HG02840 (cell line): ENCODE data around the gene KLHL40.
"Not testable (repeated sequence)": the region's sequence is repeated elsewhere in the genome, so short reads cannot be mapped to it uniquely, and the experiment has no call there.

Source experiments
- ATAC-seq: cut with Tn5 transposase; IDR thresholded peaks from one replicate; pipeline ENCODE4 v1.9.1; 2021; ENCODE audit warnings: mild to moderate bottlenecking, moderate library complexity, moderate number of reproducible peaks; ENCODE audit not compliant: unreplicated experiment, low FRiP score

Gene KLHL40

DNA sequence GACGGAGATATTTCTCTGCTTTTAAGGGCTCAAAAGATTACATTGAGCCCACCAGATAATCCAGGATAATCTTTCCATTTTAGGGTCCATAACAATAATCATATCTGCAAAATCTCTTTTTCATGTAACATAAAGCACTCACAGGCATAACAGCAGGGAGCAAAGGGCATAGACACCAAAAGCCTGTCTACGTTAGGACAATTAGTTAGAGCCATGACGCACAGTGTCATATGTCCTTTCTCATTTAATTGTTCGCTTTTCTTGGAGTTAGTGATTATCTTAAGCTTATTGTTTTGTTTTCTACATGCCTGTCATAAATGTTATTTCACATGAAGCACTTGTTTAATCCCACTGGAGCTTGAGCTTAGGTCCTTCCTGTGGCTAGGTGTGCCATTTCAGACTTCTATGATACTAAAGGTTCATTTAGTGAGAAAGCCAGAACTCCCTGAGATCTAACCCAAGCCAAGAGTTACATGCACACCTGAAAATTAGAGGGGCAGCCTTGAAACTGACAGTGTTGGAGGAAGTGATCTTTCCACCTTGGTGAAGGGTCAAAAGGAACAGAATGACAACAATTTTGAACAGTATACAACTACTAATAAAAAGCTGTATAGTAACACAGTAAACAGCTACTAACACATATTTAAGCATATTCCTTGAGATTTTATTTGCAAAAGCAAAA, 29.0 kb downstream of the KLHL40 start:
- ATAC-seq = no peak

DNA sequence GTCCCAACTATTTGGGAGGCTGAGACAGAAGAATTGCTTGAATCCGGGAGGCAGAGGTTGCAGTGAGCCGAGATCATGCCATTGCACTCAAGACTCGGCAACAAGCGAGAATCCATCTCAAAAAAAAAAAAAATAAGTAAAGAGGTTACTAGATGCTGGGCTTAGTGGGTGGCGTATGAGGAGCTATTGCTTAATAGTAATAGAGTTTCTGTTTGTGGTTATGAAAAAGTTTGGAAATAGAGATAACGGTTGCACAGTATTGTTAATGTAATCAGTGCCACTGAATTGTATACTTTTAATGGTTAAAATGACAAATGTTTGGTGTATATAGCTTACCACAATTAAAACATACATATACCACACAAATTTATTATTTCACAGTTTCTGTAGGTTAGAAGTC, 32.0 kb downstream of the KLHL40 start:
- no peak for ATAC-seq

DNA sequence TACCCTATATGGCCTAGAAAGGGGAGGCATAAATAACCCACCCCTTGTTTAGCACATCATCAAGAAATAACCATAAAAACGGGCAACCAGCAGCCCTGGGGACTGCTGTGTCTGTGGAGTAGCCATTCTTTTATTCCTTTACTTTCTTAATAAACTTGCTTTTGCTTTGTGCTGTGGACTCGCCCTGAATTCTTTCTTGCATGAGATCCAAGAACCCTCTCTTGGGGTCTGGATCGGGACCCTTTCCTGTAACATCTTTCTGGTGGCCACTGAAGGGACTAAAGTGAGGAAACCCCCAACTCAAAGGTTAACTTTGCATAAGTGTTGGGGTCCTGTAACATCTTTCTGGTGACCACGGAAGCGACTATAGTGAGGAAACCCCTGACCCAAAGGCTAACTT, 33.0 kb downstream of the KLHL40 start:
- ATAC-seq = no peak

DNA sequence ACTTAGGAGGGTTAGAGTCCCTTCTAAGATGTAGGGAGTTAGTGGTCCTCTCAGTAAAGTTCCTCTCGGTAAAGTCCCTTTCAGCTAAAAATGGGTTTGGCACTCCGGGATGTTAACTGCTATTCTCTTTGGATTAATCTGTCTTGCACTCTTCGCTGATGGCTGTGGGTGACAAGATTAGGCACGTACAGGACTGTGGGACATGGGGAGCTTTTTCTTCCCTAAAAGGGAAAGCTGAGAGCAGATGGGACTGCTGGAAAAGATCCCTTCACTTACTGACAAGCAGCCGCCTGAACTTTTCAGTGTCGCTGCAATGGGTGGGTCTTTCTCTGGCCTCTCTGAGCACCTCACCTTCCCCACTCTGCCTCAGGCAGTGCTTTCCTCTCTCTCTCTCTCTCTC, 33.7 kb downstream of the KLHL40 start:
- ATAC-seq = no peak

DNA sequence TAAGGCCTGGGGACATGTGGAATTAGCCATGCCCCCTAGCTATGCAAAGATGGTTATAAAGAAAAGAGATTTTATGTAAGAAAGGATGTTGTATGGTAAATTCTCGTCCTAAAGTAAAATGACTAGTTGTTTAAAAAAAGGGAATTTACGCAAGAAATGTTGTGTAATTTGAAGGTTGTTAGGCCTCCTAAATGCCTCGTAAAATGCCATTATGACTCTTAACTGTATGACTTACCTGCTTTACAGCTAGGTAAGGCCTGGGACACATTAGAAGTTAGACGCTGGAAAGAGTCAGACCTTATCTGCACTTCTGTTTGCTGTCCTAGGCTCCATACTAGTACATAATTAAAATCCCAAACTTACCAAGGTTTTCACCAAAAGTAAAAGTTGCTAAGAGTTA, 34.8 kb downstream of the KLHL40 start:
- ATAC-seq = no peak

DNA sequence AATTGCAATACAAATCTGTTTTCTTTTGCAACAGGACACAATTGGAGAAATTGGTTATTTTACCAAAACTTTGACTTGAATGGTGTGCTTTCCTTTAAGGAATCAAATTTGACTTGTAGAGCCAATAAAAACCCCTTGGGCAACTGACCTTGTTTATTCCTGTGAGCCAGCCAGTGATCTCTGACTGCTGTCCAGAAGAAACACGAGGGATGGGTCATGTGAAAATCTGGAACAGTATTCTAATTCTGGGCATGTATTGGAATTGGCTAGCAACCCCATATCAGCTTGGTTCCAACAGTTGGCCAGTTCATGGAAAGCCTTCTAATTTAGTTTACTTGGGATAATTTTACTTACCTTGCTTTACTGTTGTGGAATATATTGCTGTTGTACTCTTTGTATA, 36.4 kb downstream of the KLHL40 start:
- no peak for ATAC-seq

- ATAC-seq = not testable (repeated sequence)
These were observed 37.1 kb downstream of the KLHL40 start for GRCh38 chr3:42722442-42722841.

- ATAC-seq = no peak
These were observed 37.9 kb downstream of the KLHL40 start for GRCh38 chr3:42723219-42723618.

- ATAC-seq = no peak
These were observed 40.1 kb downstream of the KLHL40 start for GRCh38 chr3:42725454-42725853.

- ATAC-seq = no peak
These were observed 42.7 kb downstream of the KLHL40 start for GRCh38 chr3:42728056-42728455.

DNA sequence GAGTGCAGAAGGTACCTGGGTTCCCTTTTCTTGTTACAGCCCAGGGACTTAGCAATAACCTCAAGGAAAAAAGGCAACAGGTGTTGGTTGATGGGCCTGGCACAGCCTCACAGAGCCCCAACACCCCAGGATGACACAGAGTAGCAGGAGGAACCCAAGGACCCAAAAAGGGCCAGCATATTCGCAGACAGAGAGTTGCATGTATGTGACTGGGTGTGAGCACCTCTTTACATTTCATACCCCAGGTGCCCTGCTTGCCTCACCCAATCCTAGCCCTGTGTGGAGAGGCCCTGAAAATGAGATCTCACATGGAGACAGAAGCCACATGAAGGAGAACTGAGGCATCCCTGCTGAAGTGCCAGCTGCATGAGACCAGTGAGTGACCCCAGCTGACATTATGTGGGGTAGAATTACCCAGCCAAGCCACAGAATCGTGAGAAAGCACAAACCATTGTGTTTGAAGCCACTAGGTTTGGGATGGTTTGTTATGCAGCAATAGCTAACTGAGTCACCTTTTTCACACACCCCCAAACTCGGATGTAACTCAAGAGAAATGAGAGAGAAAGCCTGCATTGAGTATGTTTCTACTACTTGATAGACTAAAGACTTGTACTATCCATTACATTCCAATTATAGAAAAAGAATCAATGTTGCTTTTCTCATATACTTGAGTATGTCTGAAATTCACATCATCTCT, 43.5 kb downstream of the KLHL40 start:
- ATAC-seq = no peak

DNA sequence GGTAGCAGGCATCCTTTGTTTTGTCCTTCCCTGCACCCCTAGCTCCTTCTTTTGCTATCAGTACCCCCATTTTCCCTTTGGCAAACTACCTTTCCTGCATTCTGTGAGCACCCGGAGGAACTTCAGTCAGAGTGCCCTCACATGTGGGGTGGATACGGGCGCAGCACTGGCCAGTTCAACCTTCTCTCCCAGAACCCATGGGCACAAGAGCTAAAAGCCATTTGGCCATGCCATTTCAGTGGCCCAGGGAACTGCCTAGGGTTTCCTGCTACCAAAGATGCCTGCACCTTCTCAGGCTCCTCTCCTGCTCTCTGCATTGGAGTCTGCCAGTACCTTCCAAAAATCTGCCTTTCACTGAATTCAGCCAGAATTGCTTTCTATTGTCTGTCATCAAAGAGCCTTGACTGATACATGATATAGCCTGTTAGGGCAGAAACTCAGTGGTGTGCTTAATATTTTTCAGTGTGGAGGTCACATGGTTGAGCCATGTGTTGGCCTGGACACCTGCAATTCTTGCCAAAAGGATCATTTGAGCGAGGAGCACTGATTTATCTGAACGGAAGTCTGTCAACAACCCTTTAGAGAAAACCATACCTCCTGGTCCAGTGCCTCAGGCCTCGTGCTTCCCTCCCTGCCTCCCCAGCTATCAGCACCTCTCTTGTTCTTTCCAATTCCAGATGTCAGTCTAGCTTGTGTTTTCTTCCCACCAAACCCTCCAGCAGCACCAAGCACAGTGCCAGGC, 44.2 kb downstream of the KLHL40 start:
- ATAC-seq = no peak

DNA sequence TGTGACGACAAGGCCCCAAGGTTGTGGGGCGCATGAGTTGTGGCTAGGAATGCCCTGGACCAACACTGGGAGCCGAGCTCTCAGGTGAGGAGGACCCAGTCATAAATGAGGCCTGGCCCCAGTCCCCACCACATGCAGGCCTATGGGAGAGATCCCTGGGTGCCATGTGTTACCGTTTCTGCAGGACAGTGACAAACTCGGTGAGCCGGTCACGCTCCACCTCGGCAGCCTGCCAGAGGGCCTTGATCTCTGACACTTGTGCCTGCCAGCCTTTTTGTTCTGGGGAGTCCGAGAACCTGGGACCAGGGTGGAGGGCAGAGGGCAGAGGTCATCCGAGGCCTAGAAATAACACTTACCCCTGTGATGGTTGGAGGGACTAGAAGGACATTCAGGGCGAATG, 45.0 kb downstream of the KLHL40 start:
- ATAC-seq = no peak

DNA sequence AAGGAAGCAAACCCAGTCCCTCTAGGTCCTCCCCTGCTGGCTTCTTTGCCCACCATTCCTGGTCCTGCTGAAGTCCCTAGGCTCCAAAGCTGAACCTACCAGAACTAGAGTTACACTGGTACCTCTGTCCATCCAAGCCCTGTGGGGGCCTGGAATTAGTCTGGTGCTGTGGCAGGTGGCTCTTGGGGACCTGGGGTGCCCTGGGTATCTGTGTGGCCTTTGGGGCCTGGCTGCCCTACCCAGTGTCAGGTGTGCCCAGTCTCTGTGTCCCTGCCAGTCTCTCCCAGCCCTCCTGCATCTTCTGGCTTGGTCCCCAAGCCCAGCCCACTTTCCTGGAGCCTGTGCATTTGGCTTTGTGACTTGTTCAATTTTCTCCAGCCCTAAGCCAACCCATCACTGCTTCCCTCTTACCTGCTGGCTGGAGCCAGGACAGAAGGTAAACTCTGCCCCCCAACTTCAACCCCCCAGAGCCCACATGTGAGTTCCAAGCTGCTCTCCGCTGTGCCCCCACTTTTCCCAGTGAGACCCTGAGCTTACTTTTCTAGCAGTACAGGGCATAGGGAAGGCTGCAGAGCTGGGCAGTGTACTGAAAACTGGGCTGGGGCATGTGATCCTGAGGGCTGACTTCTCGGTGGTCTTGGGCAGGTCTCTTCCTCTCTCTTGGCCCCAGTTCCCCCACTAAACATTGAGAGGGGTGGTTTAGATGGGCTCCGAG, 45.5 kb downstream of the KLHL40 start:
- no peak for ATAC-seq

DNA sequence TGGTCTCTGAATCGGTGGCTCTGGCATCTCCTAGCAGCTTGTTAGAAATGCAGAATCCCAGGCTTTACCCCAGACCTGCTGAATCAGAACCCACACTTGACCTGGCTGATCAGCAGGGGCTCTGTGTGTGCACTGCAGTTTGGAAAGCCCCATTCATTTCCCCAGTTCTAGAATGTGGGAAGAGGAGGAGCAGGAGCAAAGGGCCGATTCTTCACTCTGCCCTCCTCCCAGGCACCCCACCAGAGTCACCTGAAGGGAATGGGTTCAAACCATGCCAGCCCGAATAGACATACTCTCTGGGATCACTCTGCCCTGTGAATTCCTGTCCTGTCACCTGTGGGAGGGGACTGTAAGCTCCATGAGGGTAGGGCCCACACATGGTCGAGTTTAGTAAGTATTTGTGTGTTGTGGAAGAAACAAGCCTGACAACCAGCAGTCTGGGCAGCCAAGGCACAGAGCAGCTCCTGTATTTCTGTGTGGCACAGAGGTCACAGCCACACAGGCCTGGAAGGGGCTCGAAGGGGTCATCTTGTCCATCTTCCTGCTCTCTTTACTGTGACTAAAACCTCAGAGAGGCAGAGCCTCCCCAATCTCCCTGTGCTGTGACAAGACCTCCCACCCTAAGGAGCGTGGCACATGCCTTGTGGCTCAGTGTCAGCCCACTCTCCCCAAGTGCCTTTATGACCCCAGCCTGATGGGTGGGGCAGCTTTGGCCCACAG, 46.3 kb downstream of the KLHL40 start:
- no peak for ATAC-seq

DNA sequence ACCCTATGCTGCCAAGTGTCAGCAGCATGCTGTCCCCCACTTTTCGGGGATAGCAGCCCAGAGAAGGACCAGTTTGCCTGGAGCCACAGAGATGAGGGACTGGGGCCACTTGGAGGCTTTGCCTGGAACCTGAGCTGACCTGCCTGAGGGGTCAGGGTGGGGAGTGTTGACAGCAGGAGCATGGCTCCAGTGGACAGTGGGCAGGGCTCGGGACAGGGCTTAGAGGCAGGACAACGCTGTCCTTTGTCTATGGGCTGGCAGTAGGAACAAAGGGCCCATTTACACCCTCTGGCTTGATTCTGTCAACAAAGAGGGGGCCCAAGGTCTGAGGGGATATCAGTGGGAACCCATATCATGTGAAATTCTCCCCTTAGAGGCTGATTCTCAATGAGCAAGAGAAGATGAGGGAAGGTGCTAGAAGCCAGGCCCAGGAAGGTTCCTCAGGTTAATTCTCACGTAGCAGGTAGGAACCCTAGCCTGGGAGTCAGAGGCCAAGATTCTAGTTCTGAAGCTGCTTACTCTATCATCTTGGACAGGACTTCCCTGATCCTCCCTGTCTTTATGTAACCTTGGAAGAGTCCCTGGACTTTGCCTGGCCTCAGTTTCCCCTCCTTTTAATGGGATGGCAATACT, 47.0 kb downstream of the KLHL40 start:
- ATAC-seq = no peak

DNA sequence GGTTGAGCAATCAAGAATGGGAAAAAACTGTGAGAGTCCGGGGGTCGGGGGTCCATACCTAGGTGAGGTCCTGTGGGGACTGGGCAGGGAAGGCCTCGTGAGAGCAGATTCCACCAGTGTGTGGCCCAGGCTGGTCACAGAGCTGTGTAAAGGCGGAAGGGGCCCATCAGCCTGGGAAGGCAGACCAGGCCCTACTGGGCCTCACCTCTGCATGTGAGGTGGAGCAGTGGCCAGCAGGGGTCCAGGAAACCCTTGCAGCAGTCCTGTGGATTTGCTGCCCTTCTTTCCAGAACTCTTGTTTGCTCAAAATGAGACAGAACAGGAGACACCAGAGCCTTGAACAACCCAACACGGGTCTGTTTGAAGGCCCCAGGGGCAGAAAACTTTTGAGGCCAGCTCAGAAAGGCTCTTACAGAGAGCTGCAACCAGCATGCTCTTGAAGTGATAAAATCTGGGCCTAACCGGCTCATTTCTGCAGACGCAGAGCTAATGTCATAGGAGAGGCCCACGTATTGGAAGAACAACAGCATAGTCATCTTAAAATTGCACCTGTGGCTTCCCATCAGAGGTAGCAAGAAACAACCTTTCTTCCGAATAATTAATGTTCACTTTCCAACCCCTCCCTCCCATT, 47.6 kb downstream of the KLHL40 start:
- ATAC-seq = no peak

- no peak for ATAC-seq
These were observed 48.3 kb downstream of the KLHL40 start for GRCh38 chr3:42733501-42734262.
